Adipose tissue (tissue), 3 donors: ENCODE results near the gene CILP2. TPM values are rescaled to one million over a fixed set of nuclear protein-coding genes. Genes with fewer than 3 reads are reported as not detected.

Experiments
- H3K27ac ChIP-seq: one replicate; pipeline ENCODE4 v1.5.1; 2013; ENCODE audit warnings: low read depth, low read length
- WGBS, 3 donors: extraction: QIAGEN DNeasy Blood & Tissue Kit; methylation state at CpG; one replicate each; pipeline ENCODE4 v1.1.7; 2013; 5-methylcytosine and 5-hydroxymethylcytosine counted together
- polyA plus RNA-seq, 3 donors: library from polyadenylated mRNA; stranded (reverse); fragments of 200-250 nt; gene quantifications; one replicate each; pipeline ENCODE4 v1.2.3, GENCODE V29; 2013
- donor health status: healthy with polysubstance abuse.
- donor health status: Bipolar disorder and iron deficiency.
- donor health status: healthy.

The CILP2 gene
- under 1 TPM in 2 of 3 donors, not detected in 1; 0.03 to 0.49 TPM for polyA plus RNA-seq

DNA sequence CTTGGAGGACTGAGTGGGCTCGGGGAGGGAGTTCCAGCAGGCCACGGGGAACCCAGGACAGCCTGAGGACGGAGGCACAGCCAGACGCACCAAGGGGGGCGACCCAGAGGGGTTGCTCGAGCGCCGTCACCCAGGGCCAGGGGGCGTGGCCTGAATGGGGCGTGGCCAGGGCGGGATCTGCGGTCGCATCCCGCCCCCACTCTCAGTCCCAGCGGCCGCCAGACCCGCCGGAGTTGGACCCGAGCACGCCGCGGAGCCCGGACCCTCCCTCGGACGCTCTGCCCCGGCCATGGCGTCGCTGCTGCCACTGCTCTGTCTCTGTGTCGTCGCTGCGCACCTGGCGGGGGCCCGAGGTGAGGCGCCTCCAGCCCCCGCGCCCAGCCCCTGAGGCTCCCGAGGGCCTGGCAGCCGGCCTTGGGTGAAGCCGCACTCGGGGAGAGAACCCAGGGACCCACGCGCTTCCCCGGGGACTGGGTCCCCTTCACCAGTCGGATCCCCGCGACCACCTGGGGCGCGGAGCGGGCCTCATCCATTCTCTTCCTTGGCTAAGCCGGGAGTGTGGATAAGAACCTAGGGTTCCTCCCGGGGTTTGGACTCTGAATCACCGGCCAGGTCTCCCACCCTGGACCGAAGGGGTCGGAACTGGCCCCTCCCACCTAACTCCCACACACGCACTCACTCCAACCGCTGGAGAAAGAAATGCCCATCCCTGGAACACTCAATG, at the start of gene CILP2:
Gene CILP2, plus strand, starts transcription at position 205 of the 724 bp plus-strand sequence. Its CDS starts 85 bp downstream, at position 290.
- WGBS, 3 donors = 3 to 5% (median 3%) methylated on average over 51 to 56 of the region's 56 CpGs
- H3K27ac ChIP-seq = no peak within 1 kb of the TSS

DNA sequence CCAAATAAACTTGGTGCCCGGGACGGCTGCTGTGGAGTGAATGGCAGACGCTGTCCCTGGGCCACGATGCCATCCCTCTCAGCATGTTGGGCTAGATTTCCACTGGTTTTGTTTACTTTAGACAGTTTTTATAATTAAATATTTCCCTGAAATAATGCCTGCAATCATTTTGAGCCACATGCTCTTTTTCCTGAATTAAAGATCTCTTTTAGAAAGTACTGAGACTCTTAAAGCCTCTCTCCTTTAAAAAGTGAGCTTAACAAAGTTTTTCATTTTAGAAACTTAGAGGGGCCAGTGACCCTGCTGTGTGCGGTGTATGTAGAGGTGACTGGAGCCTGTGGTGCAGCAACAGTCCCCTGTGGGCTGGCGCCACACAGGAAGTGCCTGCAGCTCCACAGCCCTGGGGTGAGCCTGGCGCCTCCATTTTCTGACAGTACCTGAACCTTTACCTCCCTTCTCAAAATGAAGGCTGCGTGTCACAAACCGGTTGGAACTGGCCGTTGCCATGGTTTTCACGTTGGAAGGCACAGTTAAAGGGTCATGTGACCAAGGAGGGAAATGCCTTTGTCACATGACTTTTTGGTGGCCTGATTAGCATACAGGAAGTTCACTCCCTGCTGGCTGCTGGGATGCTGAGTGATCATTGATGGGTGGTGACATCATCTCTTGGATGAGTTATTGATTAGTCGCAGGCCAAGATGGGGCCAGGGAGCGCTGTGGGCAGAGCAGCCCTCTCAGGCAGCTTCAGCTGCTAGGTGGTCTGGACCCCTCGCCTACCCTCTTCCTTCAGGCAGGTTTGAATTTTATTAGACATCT, 49.0 kb upstream of the CILP2 start:
- WGBS, 3 donors = 22 to 38% (median 23%) methylated on average over 14 of the region's 14 CpGs
- no peak overlapping the region for H3K27ac ChIP-seq

DNA sequence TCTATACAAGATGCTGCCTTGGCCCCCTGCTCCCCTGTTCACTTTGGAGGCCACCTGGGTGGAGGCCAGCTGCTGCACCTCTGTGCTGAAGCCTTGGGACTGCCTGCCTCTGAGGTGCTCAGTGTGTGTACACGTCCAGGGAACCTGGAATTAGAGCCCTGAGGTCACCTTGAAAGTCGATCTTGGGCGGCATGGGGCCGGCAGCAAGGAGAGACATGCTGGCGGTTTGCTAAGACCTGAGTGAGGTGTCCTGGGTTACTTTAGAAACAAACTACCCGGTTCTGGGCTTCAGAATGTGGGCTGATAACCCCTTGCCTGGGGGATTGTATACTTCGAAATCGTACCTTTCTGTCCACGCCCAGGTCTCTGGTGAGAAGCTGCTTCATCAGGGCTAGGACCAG, 48.3 kb upstream of the CILP2 start:
- 44 to 72% (median 66%) methylated on average over 9 of the region's 9 CpGs for WGBS, 3 donors
- no peak overlapping the region for H3K27ac ChIP-seq

DNA sequence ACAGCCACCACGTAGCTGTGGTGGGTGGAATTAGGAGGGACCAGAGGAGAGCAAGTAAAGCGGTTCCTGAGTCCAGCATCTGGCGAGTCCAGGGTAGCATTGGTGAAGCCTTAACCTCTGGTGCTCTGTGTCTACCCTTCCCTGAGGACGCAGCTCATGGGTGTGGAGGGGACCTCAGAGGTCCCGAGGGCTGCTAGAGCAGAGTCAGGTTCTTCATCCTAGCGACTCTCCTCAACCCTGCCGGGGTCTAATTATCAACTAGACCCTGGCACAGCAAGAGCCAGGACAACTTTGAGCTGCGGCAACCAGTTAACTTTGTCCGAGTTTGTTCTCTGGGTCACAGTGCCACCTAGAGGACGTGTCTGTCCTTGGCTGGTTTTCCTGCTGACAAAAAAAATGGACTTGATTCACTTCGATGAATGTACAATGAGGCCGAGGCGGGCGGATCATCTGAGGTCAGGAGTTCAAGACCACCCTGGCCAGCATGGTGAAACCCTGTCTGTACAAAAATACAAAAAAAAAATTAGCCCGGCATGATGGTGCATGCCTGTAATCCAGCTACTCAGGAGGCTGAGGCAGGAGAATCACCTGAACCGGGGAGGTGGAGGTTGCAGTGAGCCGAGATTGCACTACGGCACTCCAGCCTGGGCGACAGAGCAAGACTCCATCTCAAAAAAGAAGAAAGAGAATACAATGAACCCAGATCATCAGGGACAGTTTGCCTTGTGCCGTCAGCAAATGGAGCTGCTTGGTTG, 47.7 kb upstream of the CILP2 start:
- WGBS, 3 donors = 24 to 31% (median 28%) methylated on average over 20 of the region's 20 CpGs
- no peak overlapping the region for H3K27ac ChIP-seq

- no peak overlapping the region for H3K27ac ChIP-seq
- WGBS, 3 donors = 67 to 89% (median 88%) methylated on average over 15 of the region's 15 CpGs
These were observed 46.6 kb upstream of the CILP2 start for GRCh38 chr19:19491321-19492025.

GRCh38 chr19:19492026-19492610, 45.9 kb upstream of the CILP2 start:
- 88 to 93% (median 89%) methylated on average over 21 of the region's 21 CpGs for WGBS, 3 donors
- no peak overlapping the region for H3K27ac ChIP-seq

- WGBS, 3 donors = 82 to 88% (median 88%) methylated on average over 15 of the region's 15 CpGs
- no peak overlapping the region for H3K27ac ChIP-seq
These were observed 44.1 kb upstream of the CILP2 start for GRCh38 chr19:19493841-19494546.

GRCh38 chr19:19495614-19496603, 42.2 kb upstream of the CILP2 start:
- WGBS, 3 donors = 92 to 94% (median 94%) methylated on average over 30 of the region's 30 CpGs
- H3K27ac ChIP-seq = no peak overlapping the region

GRCh38 chr19:19498255-19498991, 39.6 kb upstream of the CILP2 start:
- H3K27ac ChIP-seq = no peak overlapping the region
- WGBS, 3 donors = 91 to 94% (median 93%) methylated on average over 33 of the region's 33 CpGs

- WGBS, 3 donors = 87 to 90% (median 87%) methylated on average over 14 to 18 of the region's 18 CpGs
- no peak overlapping the region for H3K27ac ChIP-seq
These were observed 38.6 kb upstream of the CILP2 start for GRCh38 chr19:19499272-19499995.

DNA sequence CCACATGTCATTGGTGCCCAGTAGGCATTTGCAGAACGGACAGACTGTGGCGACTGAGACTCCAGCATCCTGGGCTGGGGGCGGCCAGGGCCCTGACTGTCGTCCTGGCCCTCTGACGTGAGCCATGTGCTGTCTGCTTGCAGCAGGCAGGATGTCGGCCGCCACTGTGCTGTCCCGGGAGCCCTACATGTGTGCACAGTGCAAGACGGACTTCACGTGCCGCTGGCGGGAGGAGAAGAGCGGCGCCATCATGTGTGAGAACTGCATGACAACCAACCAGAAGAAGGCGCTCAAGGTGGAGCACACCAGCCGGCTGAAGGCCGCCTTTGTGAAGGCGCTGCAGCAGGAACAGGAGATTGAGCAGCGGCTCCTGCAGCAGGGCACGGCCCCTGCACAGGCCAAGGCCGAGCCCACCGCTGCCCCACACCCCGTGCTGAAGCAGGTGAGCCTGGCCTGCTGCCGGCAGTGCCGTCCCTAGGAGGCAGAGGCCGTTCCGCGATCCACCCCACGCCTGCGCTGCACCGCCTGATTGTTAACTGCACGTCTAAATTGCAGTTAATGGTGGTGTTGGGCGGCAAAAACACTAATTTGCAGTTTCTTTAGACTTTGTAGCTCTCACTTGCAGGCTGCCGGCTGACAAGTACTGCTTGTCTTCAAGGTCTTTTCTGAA, 37.0 kb upstream of the CILP2 start:
- no peak overlapping the region for H3K27ac ChIP-seq
- WGBS, 3 donors = 89 to 92% (median 91%) methylated on average over 30 to 34 of the region's 34 CpGs

DNA sequence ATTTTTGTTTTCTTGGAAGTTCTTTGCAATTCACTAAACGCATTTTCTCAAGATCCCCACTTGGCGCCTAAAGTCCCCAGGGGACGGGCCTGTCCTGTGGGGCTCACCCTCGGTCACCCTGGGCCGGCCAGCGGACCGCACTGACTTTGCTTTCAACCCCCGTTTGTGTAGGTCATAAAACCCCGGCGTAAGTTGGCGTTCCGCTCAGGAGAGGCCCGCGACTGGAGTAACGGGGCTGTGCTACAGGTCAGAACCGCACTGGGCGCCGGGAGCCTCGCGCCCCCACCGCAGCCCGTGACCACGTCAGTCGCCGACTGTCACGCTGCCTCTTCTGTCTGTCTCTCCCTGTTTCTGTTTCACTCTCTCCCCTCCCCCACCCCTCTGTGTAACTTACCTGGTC, 36.3 kb upstream of the CILP2 start:
- no peak overlapping the region for H3K27ac ChIP-seq
- 92 to 95% (median 94%) methylated on average over 26 of the region's 26 CpGs for WGBS, 3 donors

GRCh38 chr19:19502281-19502680, 35.8 kb upstream of the CILP2 start:
- no peak overlapping the region for H3K27ac ChIP-seq
- 93 to 98% (median 96%) methylated on average over 18 to 19 of the region's 19 CpGs for WGBS, 3 donors

DNA sequence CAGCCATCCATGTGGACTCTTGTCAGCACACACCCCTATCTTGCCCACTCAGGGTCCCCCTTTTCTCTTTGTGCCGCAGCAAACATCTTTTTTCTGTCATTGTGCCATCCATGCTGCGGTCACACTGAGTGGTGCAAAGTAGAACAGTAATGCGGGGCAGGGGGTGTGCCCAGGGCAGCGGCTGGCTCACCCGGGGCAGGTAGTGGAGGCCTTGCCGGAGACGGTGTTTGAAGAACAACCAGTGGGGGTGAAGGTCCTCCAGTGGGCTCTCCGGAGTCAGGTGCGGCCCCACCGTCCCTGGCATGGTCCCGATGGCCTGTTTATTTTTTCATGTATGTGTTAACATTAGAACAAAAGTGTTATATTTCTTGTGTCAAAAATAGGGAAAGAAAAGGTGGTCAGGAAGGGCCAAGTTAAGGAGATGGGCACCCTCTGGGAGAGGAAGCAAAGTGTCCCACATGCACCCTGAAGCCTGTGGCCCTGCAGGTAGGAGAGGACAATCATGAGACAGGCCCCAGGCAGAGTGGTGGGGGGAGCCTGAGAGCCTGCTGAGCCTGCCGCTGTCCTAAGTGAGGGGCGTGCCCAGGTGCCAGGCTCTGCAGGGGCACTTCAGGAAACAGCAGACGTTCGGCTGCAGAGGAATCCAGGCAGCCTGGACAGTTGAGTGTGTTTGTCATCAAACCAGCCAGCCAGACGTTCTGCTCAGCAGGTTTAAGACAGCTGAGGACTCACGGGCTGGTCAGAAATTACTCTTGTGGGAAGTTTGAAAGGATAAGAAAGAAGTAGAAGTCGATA, 35.1 kb upstream of the CILP2 start:
- 89 to 91% (median 90%) methylated on average over 18 of the region's 18 CpGs for WGBS, 3 donors
- H3K27ac ChIP-seq = no peak overlapping the region
